K562 (cell line): ENCODE data around the gene ARRB2. TPM values are rescaled to one million over a fixed set of nuclear protein-coding genes. Genes with fewer than 3 reads are reported as not detected.

Experiments used
- ATAC-seq: fragments of 200-7000 bp; cut with Tn5 transposase; 3 replicates; pipeline ENCODE4 v1.9.1; 2020; ENCODE audit warnings: moderate library complexity
- BruUV-seq: library from RNA; stranded (reverse); fragments of 400-500 nt; replicated peaks from 2 replicates; lab custom pipeline; 2021; lab: Mats Ljungman, UMichigan
- CTCF ChIA-PET: fragments of 300-600 bp; formaldehyde crosslinking; extraction: SDS; loops from one replicate; lab custom pipeline; 2021; ENCODE audit warnings: low intra/inter-chr PET ratio; lab: Yijun Ruan, JAX
- POLR2A ChIA-PET: fragments of 300-600, 350-650 bp; sonication (Branson Sonifier 250); formaldehyde crosslinking; extraction: SDS; loops from one replicate; lab custom pipeline; 2021; ENCODE audit warnings: antibody characterized with exemption, inconsistent platforms; lab: Yijun Ruan, JAX
- DNase-seq, 4 experiments: peaks; one replicate each; pipeline versions ENCODE4 v3.0.0 to v3.0.0-alpha.2; 2011 to 2018; ENCODE audit warnings: low spot score in 3 of 4, mixed read lengths in 3 of 4; ENCODE audit errors: extremely low read depth in 1 of 4
- FAIRE-seq: peaks from 2 replicates; lab custom pipeline; 2011; peaks lifted over from hg19 to GRCh38; lab: Jason Lieb, UNC
- H2AFZ ChIP-seq: 2 replicates; pipeline ENCODE4 v1.6.0; 2011; ENCODE audit warnings: low read depth, low read length, control low read depth, inconsistent platforms
- H3K27ac ChIP-seq: fragments of 200-600 bp; 3 replicates; pipeline ENCODE4 v1.8.0; 2011; ENCODE audit warnings: low read depth, mild to moderate bottlenecking, control low read depth, inconsistent platforms, low read length, moderate library complexity, mixed read lengths; ENCODE audit errors: extremely low read depth
- H3K27me3 ChIP-seq, 2 experiments: fragments of 300-600 bp in 1 of 2; 2 replicates in 1 of 2; 3 replicates in 1 of 2; pipeline versions ENCODE4 v1.6.0 to v1.8.0; 2011; ENCODE audit warnings: inconsistent platforms in 2 of 2, low read length in 2 of 2, mild to moderate bottlenecking in 1 of 2, mixed read lengths in 1 of 2, moderate library complexity in 1 of 2; ENCODE audit not compliant: control insufficient read depth in 2 of 2, insufficient read depth in 2 of 2
- H3K36me3 ChIP-seq: fragments of 300-600 bp; 3 replicates; pipeline ENCODE4 v1.8.0; 2011; ENCODE audit warnings: mild to moderate bottlenecking, low read length, inconsistent platforms; ENCODE audit not compliant: control insufficient read depth, insufficient read depth
- H3K4me1 ChIP-seq, 2 experiments: fragments of 200-600 bp in 1 of 2; replicated peaks in 1 of 2; 2 replicates in 1 of 2; 3 replicates in 1 of 2; pipeline versions ENCODE4 v1.5.1 to v1.8.0; 2011; ENCODE audit warnings: inconsistent platforms in 2 of 2, low read length in 2 of 2, mild to moderate bottlenecking in 1 of 2, mixed read lengths in 1 of 2, moderate library complexity in 1 of 2; ENCODE audit not compliant: control insufficient read depth in 2 of 2, insufficient read depth in 2 of 2
- H3K4me2 ChIP-seq: 2 replicates; pipeline ENCODE4 v1.6.1; 2011; ENCODE audit warnings: low read length, control low read depth, inconsistent platforms, mixed read lengths; ENCODE audit not compliant: insufficient read depth
- H3K4me3 ChIP-seq: fragments of 200-600 bp; sonication (generic), shearing (Covaris generic); 2 replicates; pipeline ENCODE4 v1.5.1; 2016; ENCODE audit warnings: control low read depth, inconsistent platforms
- H3K79me2 ChIP-seq: fragments of 200-600 bp; 3 replicates; pipeline ENCODE4 v1.8.0; 2011; ENCODE audit warnings: low read length, inconsistent platforms; ENCODE audit not compliant: control insufficient read depth, insufficient read depth
- H3K9ac ChIP-seq, 2 experiments: 2 replicates each; pipeline versions ENCODE4 v1.6.0 to v1.6.1; 2011; ENCODE audit warnings: low read depth in 2 of 2, low read length in 2 of 2, control low read depth in 1 of 2, inconsistent platforms in 1 of 2, mild to moderate bottlenecking in 1 of 2, mixed read lengths in 1 of 2; ENCODE audit not compliant: insufficient read depth in 1 of 2
- H3K9me1 ChIP-seq: one replicate; pipeline ENCODE4 v1.6.0; 2011; ENCODE audit warnings: inconsistent platforms, mild to moderate bottlenecking, low read length, moderate library complexity; ENCODE audit not compliant: control insufficient read depth, insufficient read depth
- H3K9me3 ChIP-seq: replicated peaks from 2 replicates; pipeline ENCODE4 v1.5.1; 2011; ENCODE audit warnings: low read depth, low read length, inconsistent platforms; ENCODE audit not compliant: control insufficient read depth, insufficient read depth
- H4K20me1 ChIP-seq: replicated peaks from 2 replicates; pipeline ENCODE4 v1.6.1; 2011; ENCODE audit warnings: low read length, inconsistent platforms, mixed read lengths; ENCODE audit not compliant: control insufficient read depth, insufficient read depth
- ESRRA ChIP-seq: fragments of 450-650 bp; IDR thresholded peaks from 2 replicates; pipeline ENCODE4 v1.6.1; 2014; ENCODE audit warnings: low read depth, mild to moderate bottlenecking, moderate library complexity, borderline replicate concordance
- L3MBTL2 ChIP-seq: fragments of 450-650 bp; IDR thresholded peaks from 2 replicates; pipeline ENCODE4 v1.6.1; 2016; ENCODE audit warnings: mild to moderate bottlenecking, moderate library complexity
- MLLT1 ChIP-seq, 2 experiments: fragments of 450-650 bp; IDR thresholded peaks; 2 replicates each; pipeline ENCODE4 v1.6.1; 2016
- MYC ChIP-seq, 2 experiments: fragments of 250-450 bp in 1 of 2; sonication (Bioruptor Pico) in 1 of 2; IDR thresholded peaks; 2 replicates each; pipeline versions ENCODE4 v1.5.1 to v1.6.1; 2012 to 2021; ENCODE audit warnings: low read depth in 2 of 2, borderline replicate concordance in 1 of 2, improper control_type of control experiment in 1 of 2, low read length in 1 of 2, mild to moderate bottlenecking in 1 of 2, moderate library complexity in 1 of 2
- PML ChIP-seq: IDR thresholded peaks from 2 replicates; pipeline ENCODE4 v1.6.1; 2012; ENCODE audit warnings: low read length, inconsistent platforms
- PRDM10 ChIP-seq: fragments of 450-650 bp; IDR thresholded peaks from 2 replicates; pipeline ENCODE4 v1.6.1; 2018; ENCODE audit not compliant: partially characterized antibody
- SNRNP70 ChIP-seq: fragments of 200-400 bp; formaldehyde crosslinking; optimal IDR thresholded peaks from 2 replicates; pipeline ENCODE3; 2017; ENCODE audit warnings: low read depth, low read length
- SPI1 ChIP-seq: IDR thresholded peaks from 2 replicates; pipeline ENCODE4 v1.6.1; 2011; ENCODE audit warnings: low read depth, low read length, control low read depth, borderline replicate concordance
- SRSF3 ChIP-seq: fragments of 200-400 bp; formaldehyde crosslinking; IDR thresholded peaks from 2 replicates; pipeline ENCODE4 v1.6.1; 2016; ENCODE audit warnings: mild to moderate bottlenecking, low read length, moderate library complexity; ENCODE audit not compliant: insufficient read depth
- ZBTB17 ChIP-seq: fragments of 450-650 bp; formaldehyde crosslinking; IDR thresholded peaks from 2 replicates; pipeline ENCODE4 v1.4.0; 2020; ENCODE audit warnings: mild to moderate bottlenecking
- ZMIZ1 ChIP-seq, 2 experiments: fragments of 150-350 bp in 1 of 2; IDR thresholded peaks; 2 replicates each; pipeline ENCODE4 v1.6.1; 2012 to 2016; ENCODE audit warnings: low read depth in 2 of 2, low read length in 2 of 2, mild to moderate bottlenecking in 1 of 2, moderate library complexity in 1 of 2
- ZNF23 ChIP-seq: fragments of 250-450 bp; sonication (Bioruptor Pico); IDR thresholded peaks from 2 replicates; pipeline ENCODE4 v1.4.0; 2020; ENCODE audit warnings: mild to moderate bottlenecking
- WGBS: fragments of 100-300 bp; shearing (Covaris generic); methylation state at CpG from one replicate; pipeline ENCODE4 v1.1.6; 2016; ENCODE audit warnings: low coverage, mixed read lengths; ENCODE audit not compliant: insufficient coverage; ENCODE audit errors: missing lambda C conversion rate; 5-methylcytosine and 5-hydroxymethylcytosine counted together
- in situ Hi-C: fragments of 300-500 bp; cut with MboI; formaldehyde crosslinking; loops from 4 replicates; pipeline ENCODE4 v1.15.0; 2018; ENCODE audit warnings: inconsistent platforms, mixed read lengths
- intact Hi-C: fragments of 100-400 bp; cut with micrococcal nuclease; formaldehyde crosslinking; loops from 2 replicates; pipeline ENCODE4 v1.14.2; 2022
- polyA plus RNA-seq, 8 experiments: library from polyadenylated mRNA; depleted of rRNA in 4 of 8; stranded (reverse) in 5 of 8; unstranded in 3 of 8; fragments of >200 nt; fragmentation: Nextera tagmentation in 2 of 8; fragmentation: Illumina TruSeq in 1 of 8; extraction: Ambion mirVana in 2 of 8; extraction: Trizol in 1 of 8; gene quantifications; 2 replicates each; pipeline versions ENCODE4 v1.2.1 to v1.2.3, GENCODE V29; 2011 to 2014; ENCODE audit warnings: inconsistent platforms in 1 of 8, missing spikeins in 1 of 8
- total RNA-seq, 7 experiments: library from RNA; depleted of rRNA in 6 of 7; stranded (reverse); fragments of >200 nt in 6 of 7; fragmentation: Illumina TruSeq in 2 of 7; extraction: Trizol in 2 of 7; gene quantifications; 2 replicates each; pipeline versions ENCODE4 v1.2.1 to v1.2.3, GENCODE V29; 2011 to 2021; ENCODE audit warnings: low replicate concordance in 1 of 7

Gene ARRB2
- total and polyA plus RNA-seq, 9 of the 15 experiments (the other 6 are each of a cell fraction or from before 2014, with no cell fraction given): 0.79 to 15.3 (median 8.8) TPM

GRCh38 chr17:4724650-4725049, 14.2 kb downstream of the ARRB2 start:
- Histone ChIP-seq H3K36me3 (no peaks in the 10 kb centered on the region), H3K79me2 (no peaks in the 10 kb centered on the region), H4K20me1 (0 out of 2 replicates have a peak, but pooled peaks cover 3% of the 10 kb centered on the region), H3K27me3 (no peaks in the 10 kb centered on the region), H3K9ac (peak overlapping the region in 1 of 2 experiments; percentile 45; a peak in 1 of 4 replicates), H3K4me2 (no peak overlapping the region), H2AFZ (no peak overlapping the region), H3K4me1 (peaks cover 9 to 11% of the 10 kb centered on the region in 2 experiments), H3K4me3 (no peak overlapping the region), H3K9me1 (no peaks in the 10 kb centered on the region), H3K27ac (no peak overlapping the region), H3K9me3 (no peaks in the 10 kb centered on the region)
- 3% methylated on average over 5 of the region's 5 CpGs for WGBS
- intact Hi-C loops (no loop called here), in situ Hi-C loops (no loop called here)
- no TSS peak for BruUV-seq
- peak; percentile 47; the same call in 2 of the 3 replicates for ATAC-seq
- DNase-seq: peak in 1 of 4 experiments; percentile 15
- CTCF ChIA-PET: no interaction called here
- POLR2A ChIA-PET: interaction anchor here (1.1 kb wide), 1 partner anchor 9 kb away, joined by 3 read pairs; no protein-coding TSS in a partner anchor
- no peak for FAIRE-seq
- peak in 1 of 2 experiments; percentile 99; a peak in 2 of 4 replicates for TF ChIP-seq MLLT1 (IDR thresholded peaks at IDR 0.05)
- TF ChIP-seq SNRNP70: no peak
- TF ChIP-seq ZMIZ1 (IDR thresholded peaks at IDR 0.05; ENCODE audit: low read depth in 2 of 2, low read length in 2 of 2): no peak
- no peak for TF ChIP-seq PML
- no peak for TF ChIP-seq SRSF3
- TF ChIP-seq PRDM10: peak; percentile 48
- TF ChIP-seq ZBTB17 (CRISPR knock-in tag): peak; percentile 96
- 0 out of 2 replicates have a peak, but pooled peaks have one; percentile 15 for TF ChIP-seq SPI1
- TF ChIP-seq MYC (IDR thresholded peaks at IDR 0.05; ENCODE audit: low read depth, low read length): no peak
- TF ChIP-seq MYC (CRISPR knock-in tag; IDR thresholded peaks at IDR 0.05; ENCODE audit: borderline replicate concordance, low read depth): no peak
- no peak for TF ChIP-seq ZNF23
- TF ChIP-seq ESRRA: peak; percentile 95
- 0 out of 2 replicates have a peak, but pooled peaks have one; percentile 12 for TF ChIP-seq L3MBTL2
